H9 (cell line): ENCODE results near the gene EFHD2. TPM values are rescaled to one million over a fixed set of nuclear protein-coding genes. Genes with fewer than 3 reads are reported as not detected.
"Not testable (repeated sequence)": the region's sequence is repeated elsewhere in the genome, so short reads cannot be mapped to it uniquely, and the experiment has no call there.

ENCODE experiments used
- DNase-seq: peaks from one replicate; pipeline ENCODE4 v3.0.0-alpha.2; 2017
- H2AFZ ChIP-seq: one replicate; pipeline ENCODE4 v1.6.1; 2013; ENCODE audit warnings: mild to moderate bottlenecking, low read length, control low read depth, moderate library complexity
- H2AK5ac ChIP-seq: 2 replicates; pipeline ENCODE4 v1.6.1; 2013; ENCODE audit warnings: low read length, control low read depth, mixed read lengths; ENCODE audit not compliant: insufficient read length
- H2BK120ac ChIP-seq: one replicate; pipeline ENCODE4 v1.6.1; 2013; ENCODE audit warnings: low read depth, mild to moderate bottlenecking, low read length, control low read depth, inconsistent platforms; ENCODE audit not compliant: poor library complexity, severe bottlenecking
- H2BK12ac ChIP-seq: 2 replicates; pipeline ENCODE4 v1.6.1; 2013; ENCODE audit warnings: low read length, control low read depth, mixed read lengths, low read depth; ENCODE audit not compliant: insufficient read length
- H2BK15ac ChIP-seq: 2 replicates; pipeline ENCODE4 v1.6.1; 2013; ENCODE audit warnings: low read depth, low read length, control low read depth
- H2BK20ac ChIP-seq: one replicate; pipeline ENCODE4 v1.6.1; 2013; ENCODE audit warnings: low read depth, mild to moderate bottlenecking, low read length, control low read depth, inconsistent platforms; ENCODE audit not compliant: poor library complexity, severe bottlenecking
- H2BK5ac ChIP-seq: 2 replicates; pipeline ENCODE4 v1.6.1; 2013; ENCODE audit warnings: low read length, control low read depth, mixed read lengths; ENCODE audit not compliant: insufficient read length
- H3K14ac ChIP-seq: 2 replicates; pipeline ENCODE4 v1.6.1; 2013; ENCODE audit warnings: low read length, control low read depth; ENCODE audit not compliant: insufficient read depth
- H3K18ac ChIP-seq: 2 replicates; pipeline ENCODE4 v1.6.1; 2013; ENCODE audit warnings: low read depth, mild to moderate bottlenecking, mixed read lengths, low read length, control low read depth; ENCODE audit not compliant: insufficient read length
- H3K23ac ChIP-seq: 2 replicates; pipeline ENCODE4 v1.6.1; 2013; ENCODE audit warnings: low read length, control low read depth, mixed read lengths, low read depth; ENCODE audit not compliant: insufficient read length
- H3K23me2 ChIP-seq: 2 replicates; pipeline ENCODE4 v1.6.1; 2013; ENCODE audit warnings: low read depth, mild to moderate bottlenecking, mixed read lengths, low read length, control low read depth; ENCODE audit not compliant: insufficient read length, poor library complexity, severe bottlenecking
- H3K27ac ChIP-seq: 2 replicates; pipeline ENCODE4 v1.5.1; 2013; ENCODE audit warnings: low read length, control low read depth, mixed read lengths, low read depth; ENCODE audit not compliant: insufficient read length
- H3K27me3 ChIP-seq: 2 replicates; pipeline ENCODE4 v1.6.1; 2013; ENCODE audit warnings: low read length, control low read depth, inconsistent platforms; ENCODE audit not compliant: insufficient read depth
- H3K4ac ChIP-seq: 2 replicates; pipeline ENCODE4 v1.6.1; 2013; ENCODE audit warnings: low read depth, mild to moderate bottlenecking, control low read depth, inconsistent platforms, low read length, moderate library complexity
- H3K4me1 ChIP-seq: 2 replicates; pipeline ENCODE4 v1.6.1; 2013; ENCODE audit warnings: low read length, control low read depth, inconsistent platforms; ENCODE audit not compliant: insufficient read depth
- H3K4me2 ChIP-seq: 2 replicates; pipeline ENCODE4 v1.6.1; 2013; ENCODE audit warnings: low read length, control low read depth, mixed read lengths; ENCODE audit not compliant: insufficient read length, insufficient read depth
- H3K56ac ChIP-seq: 2 replicates; pipeline ENCODE4 v1.6.1; 2013; ENCODE audit warnings: low read depth, mild to moderate bottlenecking, mixed read lengths, low read length, control low read depth; ENCODE audit not compliant: insufficient read length
- H3K79me1 ChIP-seq: 2 replicates; pipeline ENCODE4 v1.6.1; 2013; ENCODE audit warnings: low read depth, mild to moderate bottlenecking, moderate library complexity, low read length, control low read depth, inconsistent platforms; ENCODE audit not compliant: insufficient read depth, poor library complexity, severe bottlenecking
- H3K79me2 ChIP-seq: 2 replicates; pipeline ENCODE4 v1.6.1; 2013; ENCODE audit warnings: low read length, control low read depth, inconsistent platforms; ENCODE audit not compliant: insufficient read depth
- H3K9ac ChIP-seq: 2 replicates; pipeline ENCODE4 v1.6.1; 2013; ENCODE audit warnings: low read length, control low read depth, mixed read lengths; ENCODE audit not compliant: insufficient read length; ENCODE audit errors: extremely low read depth
- H3K9me3 ChIP-seq: one replicate; pipeline ENCODE4 v1.6.1; 2013; ENCODE audit warnings: low read depth, low read length, inconsistent platforms; ENCODE audit not compliant: control insufficient read depth
- H3T11ph ChIP-seq: one replicate; pipeline ENCODE4 v1.6.1; 2013; ENCODE audit warnings: mild to moderate bottlenecking, low read length, control low read depth, inconsistent platforms
- H4K20me1 ChIP-seq: one replicate; pipeline ENCODE4 v1.6.1; 2013; ENCODE audit not compliant: control insufficient read depth, insufficient read length, insufficient read depth
- H4K5ac ChIP-seq: 2 replicates; pipeline ENCODE4 v1.6.1; 2013; ENCODE audit warnings: low read depth, mild to moderate bottlenecking, mixed read lengths, low read length, control low read depth; ENCODE audit not compliant: insufficient read length
- H4K8ac ChIP-seq: replicated peaks from 2 replicates; pipeline ENCODE4 v1.6.1; 2013; ENCODE audit warnings: low read length, control low read depth, mixed read lengths, low read depth; ENCODE audit not compliant: insufficient read length
- H4K91ac ChIP-seq: 2 replicates; pipeline ENCODE4 v1.6.1; 2013; ENCODE audit warnings: low read depth, mild to moderate bottlenecking, moderate library complexity, mixed read lengths, low read length, control low read depth; ENCODE audit not compliant: insufficient read length
- H3K27ac Mint-ChIP-seq, 3 experiments: 2 replicates in 2 of 3; 3 replicates in 1 of 3; pipeline ENCODE4 v1.8.0; 2020 to 2021; ENCODE audit warnings: mixed read lengths in 3 of 3, mild to moderate bottlenecking in 1 of 3, moderate library complexity in 1 of 3
- H3K27me3 Mint-ChIP-seq: 2 replicates; pipeline ENCODE4 v1.8.0; 2021; ENCODE audit warnings: low read depth, mild to moderate bottlenecking, moderate library complexity, mixed read lengths
- H3K36me3 Mint-ChIP-seq, 3 experiments: 2 replicates in 2 of 3; 3 replicates in 1 of 3; pipeline ENCODE4 v1.8.0; 2020 to 2021; ENCODE audit warnings: low read depth in 3 of 3, mixed read lengths in 3 of 3; ENCODE audit not compliant: insufficient read depth in 1 of 3
- H3K4me1 Mint-ChIP-seq, 2 experiments: 2 replicates each; pipeline ENCODE4 v1.8.0; 2020; ENCODE audit warnings: mixed read lengths in 2 of 2
- H3K4me3 Mint-ChIP-seq, 2 experiments: 2 replicates in 1 of 2; 3 replicates in 1 of 2; pipeline ENCODE4 v1.8.0; 2020 to 2021; ENCODE audit warnings: mild to moderate bottlenecking in 2 of 2, mixed read lengths in 2 of 2, moderate library complexity in 1 of 2
- H3K9me3 Mint-ChIP-seq, 2 experiments: 2 replicates in 1 of 2; 3 replicates in 1 of 2; pipeline ENCODE4 v1.8.0; 2020; ENCODE audit warnings: mild to moderate bottlenecking in 2 of 2, mixed read lengths in 2 of 2, moderate library complexity in 1 of 2
- CTCF ChIP-seq: fragments of 200-600 bp; sonication (generic); conservative IDR thresholded peaks from 3 replicates; pipeline ENCODE4 v1.8.0; 2021; ENCODE audit warnings: antibody characterized with exemption, mild to moderate bottlenecking
- WGBS: extraction: QIAGEN DNeasy Blood & Tissue Kit; methylation state at CpG from one replicate; pipeline ENCODE4 v1.1.7; 2013; ENCODE audit warnings: missing lambda C conversion rate, low lambda C conversion rate, mixed read lengths; ENCODE audit not compliant: insufficient read length; ENCODE audit errors: extremely low coverage; 5-methylcytosine and 5-hydroxymethylcytosine counted together
- total RNA-seq: library from RNA; stranded (reverse); gene quantifications from 2 replicates; pipeline ENCODE4 v1.2.1, GENCODE V29; 2021

EFHD2 gene
- total RNA-seq, 1 experiment from 2014 or later, result 16.5 TPM

GRCh38 chr1:15469361-15469760 is 59.7 kb downstream of the EFHD2 start:
- no peak for TF ChIP-seq CTCF
- H3K27ac Mint-ChIP-seq, result no peak overlapping the region; a peak in 1 of 7 replicates
- whole genome bisulfite sequencing, result no CpG with 5 or more reads among the region's 3 CpGs

GRCh38 chr1:15469821-15470448 is 60.2 kb downstream of the EFHD2 start:
- not testable (repeated sequence) for DNase-seq, H3K27me3 ChIP-seq, H3T11ph ChIP-seq, H2AFZ ChIP-seq, H2BK12ac ChIP-seq, H2BK120ac ChIP-seq, H3K36me3 Mint-ChIP-seq, H3K4me1 ChIP-seq, H2BK20ac ChIP-seq, H3K4me3 Mint-ChIP-seq, H4K8ac ChIP-seq, H3K23ac ChIP-seq, H3K18ac ChIP-seq, H3K9me3 Mint-ChIP-seq, H4K5ac ChIP-seq, H3K27me3 Mint-ChIP-seq, H3K4me1 Mint-ChIP-seq, H3K9ac ChIP-seq, H3K4me2 ChIP-seq, H3K9me3 ChIP-seq, H2AK5ac ChIP-seq, H3K4ac ChIP-seq, H2BK5ac ChIP-seq, H3K27ac ChIP-seq, H3K79me2 ChIP-seq, H3K27ac Mint-ChIP-seq, H3K23me2 ChIP-seq, H4K91ac ChIP-seq, H3K56ac ChIP-seq, H2BK15ac ChIP-seq, H3K14ac ChIP-seq, H4K20me1 ChIP-seq, H3K79me1 ChIP-seq
- WGBS, result no CpG with 5 or more reads among the region's 9 CpGs

More at GRCh38 chr1:15469361-15469760, 59.7 kb downstream of the EFHD2 start:
- Histone ChIP-seq H3K4ac (no peak overlapping the region), H3K27ac (no peak overlapping the region), H3K23ac (no peak overlapping the region), H3K4me1 (no peaks in the 10 kb centered on the region), H3K79me2 (no peaks in the 10 kb centered on the region), H3K79me1 (no peaks in the 10 kb centered on the region), H2AK5ac (no peak overlapping the region), H3K18ac (no peak overlapping the region), H3K14ac (no peak overlapping the region), H4K5ac (no peak overlapping the region), H2BK15ac (no peak overlapping the region), H2BK5ac (no peak overlapping the region), H4K20me1 (no peaks in the 10 kb centered on the region), H2BK20ac (no peak overlapping the region), H3K27me3 (no peaks in the 10 kb centered on the region), H2AFZ (no peak overlapping the region), H2BK12ac (no peak overlapping the region), H3K4me2 (no peak overlapping the region), H4K91ac (no peak overlapping the region), H3K23me2 (no peaks in the 10 kb centered on the region), H4K8ac (no peak overlapping the region), H2BK120ac (no peak overlapping the region), H3K9ac (no peak overlapping the region), H3K9me3 (no peaks in the 10 kb centered on the region), H3K56ac (no peak overlapping the region), H3T11ph (no peak overlapping the region)
- Mint-ChIP-seq H3K4me3 (no peak overlapping the region), H3K27me3 (peaks cover 7% of the 10 kb centered on the region), H3K9me3 (no peaks in the 10 kb centered on the region), H3K36me3 (no peaks in the 10 kb centered on the region), H3K4me1 (no peaks in the 10 kb centered on the region; a peak in 2 of 4 replicates)
- DNase-seq, result no peak
